ENCODE results near the gene ITPRIP. TPM values are rescaled to one million over a fixed set of nuclear protein-coding genes. Genes with fewer than 3 reads are reported as not detected.

The ITPRIP gene
- total RNA-seq, 4 donors from 2014 or later, result 18.1 to 31.5 (median 22.8) TPM

GRCh38 chr10:104303594-104304355 is 34.5 kb downstream of the ITPRIP start:
- Histone ChIP-seq H3K4me1 (peaks cover 10 to 85% (median 38%) of the 10 kb centered on the region in 3 donors), H3K4me3 (no peak overlapping the region), H3K9me3 (no peaks in the 10 kb centered on the region), H3K27me3 (no peaks in the 10 kb centered on the region), H3K36me3 (peaks cover 0 to 7% of the 10 kb centered on the region in 2 donors), H3K27ac (peak overlapping the region in 3 of 4 donors; percentile 89 to 98 (median 95))
- TF ChIP-seq EP300 (IDR thresholded peaks at IDR 0.05) (no peak), POLR2AphosphoS5 (IDR thresholded peaks at IDR 0.05) (no peak), CTCF (IDR thresholded peaks at IDR 0.05) (no peak), POLR2A (IDR thresholded peaks at IDR 0.05) (no peak)
- ATAC-seq, result no peak
- WGBS, 2 donors (ENCODE audit: low coverage in 1 of 2), result 43 to 50% methylated on average over 2 of the region's 2 CpGs

- 50 to 72% methylated on average over 1 to 3 of the region's 3 CpGs for WGBS, 2 donors (ENCODE audit: low coverage in 1 of 2)
- peaks cover 10 to 95% (median 38%) of the 10 kb centered on the region in 3 donors for H3K4me1 ChIP-seq
- TF ChIP-seq EP300 (IDR thresholded peaks at IDR 0.05) (no peak), POLR2AphosphoS5 (IDR thresholded peaks at IDR 0.05) (no peak), CTCF (IDR thresholded peaks at IDR 0.05) (no peak), POLR2A (IDR thresholded peaks at IDR 0.05) (no peak)
- no peaks in the 10 kb centered on the region for H3K9me3 ChIP-seq
- peak overlapping the region in 3 of 4 donors; percentile 89 to 98 (median 95) for H3K27ac ChIP-seq
- no peak for ATAC-seq
- H3K36me3 ChIP-seq, result no peaks in the 10 kb centered on the region
- H3K27me3 ChIP-seq, result no peaks in the 10 kb centered on the region
- no peak overlapping the region for H3K4me3 ChIP-seq
Measured at GRCh38 chr10:104301907-104302690, 36.2 kb downstream of the ITPRIP start.

- Histone ChIP-seq H3K36me3 (no peaks in the 10 kb centered on the region), H3K9me3 (no peaks in the 10 kb centered on the region), H3K27me3 (no peaks in the 10 kb centered on the region), H3K27ac (peak overlapping the region; percentile 89 to 98 (median 92)), H3K4me3 (no peak overlapping the region), H3K4me1 (peaks cover 10 to 85% (median 38%) of the 10 kb centered on the region in 3 donors)
- 15 to 19% methylated on average over 2 to 6 of the region's 7 CpGs for WGBS, 2 donors (ENCODE audit: low coverage in 1 of 2)
- ATAC-seq, result peak; percentile 75
- TF ChIP-seq EP300 (IDR thresholded peaks at IDR 0.05) (no peak), POLR2A (IDR thresholded peaks at IDR 0.05) (no peak), CTCF (IDR thresholded peaks at IDR 0.05) (peak in 2 of 4 experiments; percentile 15 to 32), POLR2AphosphoS5 (IDR thresholded peaks at IDR 0.05) (peak; percentile 86)
Measured at GRCh38 chr10:104300736-104301292, 37.5 kb downstream of the ITPRIP start.

- peak overlapping the region; percentile 89 to 98 (median 92) for H3K27ac ChIP-seq
- 12 to 31% methylated on average over 9 to 10 of the region's 12 CpGs for WGBS, 2 donors (ENCODE audit: low coverage in 1 of 2)
- no peaks in the 10 kb centered on the region for H3K36me3 ChIP-seq
- peaks cover 7 to 82% (median 31%) of the 10 kb centered on the region in 3 donors for H3K4me1 ChIP-seq
- peak; percentile 96 for TF ChIP-seq EP300 (IDR thresholded peaks at IDR 0.05)
- TF ChIP-seq POLR2AphosphoS5 (IDR thresholded peaks at IDR 0.05), result peak; percentile 85
- TF ChIP-seq CTCF (IDR thresholded peaks at IDR 0.05), result no peak
- no peak for TF ChIP-seq POLR2A (IDR thresholded peaks at IDR 0.05)
- no peaks in the 10 kb centered on the region for H3K27me3 ChIP-seq
- H3K4me3 ChIP-seq, result no peak overlapping the region
- no peaks in the 10 kb centered on the region for H3K9me3 ChIP-seq
- ATAC-seq, result peak; percentile 84
Measured at GRCh38 chr10:104300002-104300735, 38.1 kb downstream of the ITPRIP start.

All from gastroesophageal sphincter (tissue), 4 donors.